GM18498 (cell line): ENCODE measurements around the gene GLRB.
A peak's percentile ranks its signal among the peaks of the same experiment; 100 is the strongest.
"Not testable (repeated sequence)": the region's sequence is repeated elsewhere in the genome, so short reads cannot be mapped to it uniquely, and the experiment has no call there.

ENCODE experiments used
- ATAC-seq: cut with Tn5 transposase; IDR thresholded peaks from one replicate; pipeline ENCODE4 v1.9.1; 2021; ENCODE audit warnings: mild to moderate bottlenecking, moderate library complexity; ENCODE audit not compliant: unreplicated experiment

GLRB gene

GRCh38 chr4:157127571-157127970 lies 51.6 kb downstream of the GLRB start:
- ATAC-seq: no peak

- ATAC-seq: no peak
Measured at GRCh38 chr4:157128395-157128794, 52.4 kb downstream of the GLRB start.

GRCh38 chr4:157141976-157142375 lies 66.0 kb downstream of the GLRB start:
- ATAC-seq: no peak

- no peak for ATAC-seq
Measured at GRCh38 chr4:157143369-157143768, 67.4 kb downstream of the GLRB start.

GRCh38 chr4:157151711-157152110 lies 75.8 kb downstream of the GLRB start:
- ATAC-seq: no peak

GRCh38 chr4:157165935-157166610 lies 90.1 kb downstream of the GLRB start:
- ATAC-seq: no peak

- ATAC-seq: no peak
Measured at GRCh38 chr4:157170321-157170720, 94.4 kb downstream of the GLRB start.

GRCh38 chr4:157172011-157172410 lies 96.1 kb downstream of the GLRB start:
- ATAC-seq: no peak

- not testable (repeated sequence) for ATAC-seq
Measured at GRCh38 chr4:157180268-157180667, 104.3 kb downstream of the GLRB start.

- ATAC-seq: no peak
Measured at GRCh38 chr4:157184300-157184699, 108.3 kb downstream of the GLRB start.

GRCh38 chr4:157185363-157185762 lies 109.4 kb downstream of the GLRB start:
- ATAC-seq: no peak

GRCh38 chr4:157195374-157195773 lies 119.4 kb downstream of the GLRB start:
- ATAC-seq: no peak

- ATAC-seq: no peak
Measured at GRCh38 chr4:157196046-157196445, 120.1 kb downstream of the GLRB start.

GRCh38 chr4:157204634-157205244 lies 128.8 kb downstream of the GLRB start:
- ATAC-seq: peak; percentile 70

GRCh38 chr4:157217708-157218107 lies 141.8 kb downstream of the GLRB start:
- ATAC-seq: peak; percentile 44

- no peak for ATAC-seq
Measured at GRCh38 chr4:157219711-157220370, 143.9 kb downstream of the GLRB start.

GRCh38 chr4:157220371-157220881 lies 144.5 kb downstream of the GLRB start, which contains the start of gene GRIA2:
GRIA2 (plus strand) TSS chr4:157220728; CDS start chr4:157221043, 315 bp downstream.
- ATAC-seq: no peak

- ATAC-seq: no peak
Measured at GRCh38 chr4:157221426-157221894, 145.5 kb downstream of the GLRB start.
